NCI-H748 (cell line): ENCODE results near the gene KYNU.
"Not testable (repeated sequence)": the region's sequence is repeated elsewhere in the genome, so short reads cannot be mapped to it uniquely, and the experiment has no call there.

Experiments
- DNase-seq: peaks from one replicate; lab custom pipeline; 2025; ENCODE audit not compliant: unreplicated experiment; lab: John Stamatoyannopoulos, UW

Gene KYNU

DNA sequence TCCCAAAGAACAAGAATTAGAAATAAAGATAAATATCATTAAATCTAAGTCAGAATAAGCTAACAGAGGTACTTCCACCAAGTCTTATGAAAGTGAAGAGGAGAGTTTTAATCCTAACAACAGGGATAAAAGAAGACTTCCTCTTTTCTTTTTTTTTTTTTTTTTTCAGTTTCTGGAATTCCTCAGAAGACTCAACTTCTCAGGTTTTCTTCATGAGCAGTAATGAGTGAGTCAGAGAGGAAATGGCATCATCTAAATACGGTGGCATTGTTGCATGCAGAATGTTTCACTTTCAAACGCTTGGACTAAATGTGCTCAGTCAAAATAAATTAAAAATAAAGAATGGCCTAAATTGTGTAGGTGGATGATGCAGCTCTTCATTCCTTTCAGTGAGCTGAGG, 206.2 kb downstream of the KYNU start:
- DNase-seq, result no peak

DNA sequence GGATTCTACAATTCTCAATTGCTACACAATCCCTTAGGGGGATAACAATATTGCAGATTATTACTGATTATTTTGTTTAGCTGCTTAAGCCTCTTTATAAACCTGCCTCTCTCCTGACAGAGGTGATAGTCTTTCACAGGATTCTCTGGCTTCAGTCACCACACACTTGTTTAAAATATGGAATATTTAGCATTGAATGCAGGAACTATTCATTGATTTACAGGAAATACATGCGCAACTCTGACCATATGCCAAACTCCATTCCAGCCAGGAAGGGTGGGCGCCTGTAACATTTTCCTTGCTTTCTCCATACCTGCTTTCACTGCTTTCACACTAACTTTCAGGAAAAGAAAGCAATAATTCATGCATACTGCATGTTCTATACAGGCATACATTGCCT, 207.0 kb downstream of the KYNU start:
- DNase-seq, result no peak

DNA sequence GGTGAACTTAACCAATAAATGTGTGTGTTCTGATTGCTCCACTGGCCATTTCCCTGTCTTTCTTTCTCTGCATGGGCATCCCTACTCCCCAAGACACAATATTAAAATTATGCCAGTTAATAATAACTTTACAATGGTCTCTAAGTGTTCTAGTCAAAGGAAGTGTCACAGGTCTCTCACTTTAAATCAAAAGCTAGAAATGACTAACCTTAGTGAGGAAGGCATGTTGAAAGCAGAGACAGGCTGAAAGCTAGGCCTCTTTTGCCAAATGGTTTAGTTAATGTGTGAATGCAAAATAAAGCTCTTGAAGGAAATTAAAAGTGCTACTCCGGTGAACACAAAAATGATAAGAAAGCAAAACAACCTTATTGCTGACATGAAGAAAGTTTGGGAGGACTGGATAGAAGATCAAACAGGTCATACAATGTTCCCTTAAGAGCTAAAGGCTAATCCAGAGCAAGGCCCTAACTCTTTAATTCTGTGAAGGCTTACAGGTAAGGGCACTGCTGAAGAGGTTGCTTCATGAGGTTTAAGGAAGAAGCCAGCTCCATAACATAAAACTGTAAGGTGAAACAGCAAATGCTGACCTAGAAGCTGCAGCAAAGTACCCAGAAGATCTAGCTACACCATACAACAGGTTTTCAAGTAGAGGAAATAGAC, 207.8 kb downstream of the KYNU start:
- DNase-seq, result no peak

DNA sequence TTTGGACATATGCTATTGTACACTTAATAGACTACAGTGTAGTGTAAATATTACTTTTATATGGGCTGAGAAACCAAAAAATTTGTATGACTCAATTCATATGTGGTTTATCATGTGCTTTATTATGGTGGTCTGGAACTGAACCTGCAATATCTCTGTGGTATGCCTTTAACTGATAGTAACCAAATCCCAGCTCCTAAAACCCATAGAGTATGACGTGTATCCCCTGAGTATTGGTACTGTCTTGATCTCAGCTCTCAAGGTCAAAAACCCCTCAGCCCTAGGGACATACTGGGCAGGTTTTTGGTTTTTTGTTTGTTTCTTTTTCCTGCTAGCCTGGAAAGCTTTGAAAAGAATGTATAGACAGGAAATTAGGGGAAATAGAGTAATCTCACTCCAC, 209.6 kb downstream of the KYNU start:
- DNase-seq, result no peak

DNA sequence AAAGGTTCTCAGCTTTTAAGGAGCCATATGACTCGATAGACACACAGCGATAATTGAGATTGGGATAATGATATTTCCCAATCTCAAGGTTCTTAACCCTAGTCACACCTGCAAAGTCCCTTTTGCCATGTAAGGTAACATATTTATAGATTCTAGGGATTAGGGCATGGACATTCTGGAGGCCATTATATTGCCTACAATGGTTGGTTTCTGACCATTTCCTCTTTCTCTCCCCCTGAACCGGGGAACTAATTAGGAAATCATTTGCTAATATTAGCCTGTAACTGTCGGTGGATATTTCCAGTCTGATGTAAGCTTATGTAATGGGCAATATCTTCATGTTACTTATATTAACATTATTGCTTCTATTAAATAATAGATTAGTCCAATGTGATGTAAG, 210.9 kb downstream of the KYNU start:
- DNase-seq, result no peak

DNA sequence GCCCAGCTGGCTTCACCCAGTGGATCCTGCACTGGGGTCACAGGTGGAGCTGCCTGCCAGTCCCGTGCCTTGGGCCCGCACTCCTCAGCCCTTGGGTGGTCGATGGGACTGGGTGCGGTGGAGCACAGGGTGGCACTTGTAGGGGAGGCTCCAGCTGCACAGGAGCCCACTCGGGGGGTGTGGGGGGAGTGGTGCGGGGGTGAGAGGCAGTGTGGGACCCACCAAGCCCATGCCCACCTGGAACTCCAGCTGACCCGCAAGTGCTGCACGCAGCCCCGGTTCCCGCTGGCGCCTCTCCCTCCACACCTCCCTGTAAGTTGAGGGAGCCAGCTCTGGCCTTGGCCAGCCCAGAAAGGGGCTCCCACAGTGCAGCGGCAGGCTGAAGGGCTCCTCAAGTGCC, 212.1 kb downstream of the KYNU start:
- not testable (repeated sequence) for DNase-seq
